ENCODE data around the gene STK32B. TPM values are rescaled to one million over a fixed set of nuclear protein-coding genes. Genes with fewer than 3 reads are reported as not detected.

STK32B gene
- total RNA-seq, 4 donors from 2014 or later = 0.46 to 0.68 (median 0.49) TPM; not detected in 1

- no peak overlapping the region for H3K4me3 ChIP-seq
- DNase-seq (no peak), ATAC-seq (no peak)
- H3K9me3 ChIP-seq = peaks cover 0 to 12% (median 0%) of the 10 kb centered on the region in 3 donors
- H3K27ac ChIP-seq = no peak overlapping the region
- TF ChIP-seq CTCF (IDR thresholded peaks at IDR 0.05 in 4 of 5, conservative IDR thresholded peaks at IDR 0.05 in 1 of 5) (no peak), POLR2A (IDR thresholded peaks at IDR 0.05) (no peak)
- no peaks in the 10 kb centered on the region for H3K36me3 ChIP-seq
- H3K27me3 ChIP-seq = no peaks in the 10 kb centered on the region
- in situ Hi-C loops (cut with MboI; ENCODE audit: low sequenced_read_pairs in 4 of 4) (no loop called here), intact Hi-C loops (cut with DNase I; ENCODE audit: low total_unique reads) (no loop called here)
- H3K4me1 ChIP-seq = no peaks in the 10 kb centered on the region
Observed at GRCh38 chr4:5084911-5085475, 33.7 kb downstream of the STK32B start.

- Histone ChIP-seq H3K9me3 (peaks cover 0 to 12% (median 0%) of the 10 kb centered on the region in 3 donors), H3K27ac (no peak overlapping the region), H3K27me3 (no peaks in the 10 kb centered on the region), H3K4me3 (no peak overlapping the region), H3K4me1 (no peaks in the 10 kb centered on the region), H3K36me3 (no peaks in the 10 kb centered on the region)
- TF ChIP-seq CTCF (IDR thresholded peaks at IDR 0.05 in 4 of 5, conservative IDR thresholded peaks at IDR 0.05 in 1 of 5) (no peak), POLR2A (IDR thresholded peaks at IDR 0.05) (no peak)
- no peak for ATAC-seq
- intact Hi-C loops (cut with DNase I; ENCODE audit: low total_unique reads) = no loop called here
- in situ Hi-C loops (cut with MboI; ENCODE audit: low sequenced_read_pairs in 4 of 4) = no loop called here
- no peak for DNase-seq
Observed at GRCh38 chr4:5086535-5086934, 35.3 kb downstream of the STK32B start.

GRCh38 chr4:5096261-5096660, 45.0 kb downstream of the STK32B start:
- in situ Hi-C loops (cut with MboI; ENCODE audit: low sequenced_read_pairs in 4 of 4) (no loop called here), intact Hi-C loops (cut with DNase I; ENCODE audit: low total_unique reads) (no loop called here)
- Histone ChIP-seq H3K4me3 (no peak overlapping the region), H3K9me3 (no peaks in the 10 kb centered on the region), H3K36me3 (no peaks in the 10 kb centered on the region), H3K27ac (no peak overlapping the region), H3K4me1 (no peaks in the 10 kb centered on the region), H3K27me3 (no peaks in the 10 kb centered on the region)
- no peak for DNase-seq
- TF ChIP-seq CTCF (IDR thresholded peaks at IDR 0.05 in 4 of 5, conservative IDR thresholded peaks at IDR 0.05 in 1 of 5) = no peak
- TF ChIP-seq POLR2A (IDR thresholded peaks at IDR 0.05) = no peak
- no peak for ATAC-seq

GRCh38 chr4:5098176-5098575, 46.9 kb downstream of the STK32B start:
- Histone ChIP-seq H3K9me3 (no peaks in the 10 kb centered on the region), H3K27ac (no peak overlapping the region), H3K4me3 (no peak overlapping the region), H3K36me3 (no peaks in the 10 kb centered on the region), H3K4me1 (no peaks in the 10 kb centered on the region), H3K27me3 (no peaks in the 10 kb centered on the region)
- no peak for TF ChIP-seq POLR2A (IDR thresholded peaks at IDR 0.05)
- TF ChIP-seq CTCF (IDR thresholded peaks at IDR 0.05 in 4 of 5, conservative IDR thresholded peaks at IDR 0.05 in 1 of 5) = no peak
- in situ Hi-C loops (cut with MboI; ENCODE audit: low sequenced_read_pairs in 4 of 4) (no loop called here), intact Hi-C loops (cut with DNase I; ENCODE audit: low total_unique reads) (no loop called here)
- DNase-seq = no peak
- no peak for ATAC-seq

GRCh38 chr4:5100336-5100735, 49.1 kb downstream of the STK32B start:
- TF ChIP-seq CTCF (IDR thresholded peaks at IDR 0.05 in 4 of 5, conservative IDR thresholded peaks at IDR 0.05 in 1 of 5) = no peak
- TF ChIP-seq POLR2A (IDR thresholded peaks at IDR 0.05) = no peak
- H3K27me3 ChIP-seq = no peaks in the 10 kb centered on the region
- no peak overlapping the region for H3K4me3 ChIP-seq
- no peak overlapping the region for H3K27ac ChIP-seq
- H3K36me3 ChIP-seq = no peaks in the 10 kb centered on the region
- DNase-seq (no peak), ATAC-seq (no peak)
- no peaks in the 10 kb centered on the region for H3K4me1 ChIP-seq
- H3K9me3 ChIP-seq = no peaks in the 10 kb centered on the region
- intact Hi-C loops (cut with DNase I; ENCODE audit: low total_unique reads) = no loop called here
- in situ Hi-C loops (cut with MboI; ENCODE audit: low sequenced_read_pairs in 4 of 4) = no loop called here

Measured in gastrocnemius medialis (tissue), 4 donors.